Calu3 (cell line): ENCODE data around the gene HYAL4. TPM values are rescaled to one million over a fixed set of nuclear protein-coding genes. Genes with fewer than 3 reads are reported as not detected.

Source experiments
- BruUV-seq: library from RNA; stranded (reverse); fragments of 400-500 nt; replicated peaks from 2 replicates; lab custom pipeline; 2021; lab: Mats Ljungman, UMichigan
- CTCF ChIA-PET: fragments of 300-600 bp; sonication (Branson Sonifier 250); formaldehyde crosslinking; loops from one replicate; lab custom pipeline; 2022; ENCODE audit warnings: antibody characterized with exemption; lab: Charles Lee
- DNase-seq: peaks from one replicate; pipeline ENCODE4 v3.0.0; 2022
- H3K27ac Mint-ChIP-seq: one replicate; pipeline ENCODE4 v1.8.0; 2022; ENCODE audit warnings: mixed read lengths; ENCODE audit not compliant: unreplicated experiment
- H3K27me3 Mint-ChIP-seq: one replicate; pipeline ENCODE4 v1.8.0; 2022; ENCODE audit warnings: mixed read lengths; ENCODE audit not compliant: unreplicated experiment
- H3K36me3 Mint-ChIP-seq: one replicate; pipeline ENCODE4 v1.8.0; 2022; ENCODE audit warnings: mild to moderate bottlenecking, moderate library complexity, mixed read lengths; ENCODE audit not compliant: insufficient read depth, unreplicated experiment
- H3K4me1 Mint-ChIP-seq: one replicate; pipeline ENCODE4 v1.8.0; 2022; ENCODE audit warnings: mild to moderate bottlenecking, low read depth, mixed read lengths; ENCODE audit not compliant: unreplicated experiment
- H3K4me3 Mint-ChIP-seq: one replicate; pipeline ENCODE4 v1.8.0; 2022; ENCODE audit warnings: mild to moderate bottlenecking, low read depth, moderate library complexity, mixed read lengths; ENCODE audit not compliant: unreplicated experiment
- H3K9me3 Mint-ChIP-seq: one replicate; pipeline ENCODE4 v1.8.0; 2022; ENCODE audit warnings: low read depth, mixed read lengths; ENCODE audit not compliant: unreplicated experiment
- CTCF ChIP-seq: fragments of 200-600 bp; IDR thresholded peaks from one replicate; pipeline ENCODE4 v1.8.0; 2022; ENCODE audit warnings: antibody characterized with exemption; ENCODE audit not compliant: unreplicated experiment
- intact Hi-C: fragments of 100-400 bp; cut with micrococcal nuclease; formaldehyde crosslinking; loops from one replicate; pipeline ENCODE4 v1.10.0; 2022; ENCODE audit not compliant: unreplicated experiment
- total RNA-seq: library from RNA; stranded (reverse); gene quantifications from 2 replicates; pipeline ENCODE4 v1.2.3, GENCODE V29; 2022

Gene HYAL4
- total RNA-seq, 1 experiment from 2014 or later: not detected

- no peaks in the 10 kb centered on the region for H3K9me3 Mint-ChIP-seq
- H3K4me3 Mint-ChIP-seq: peak overlapping the region; percentile 43
- no peaks in the 10 kb centered on the region for H3K27me3 Mint-ChIP-seq
- intact Hi-C loops: loop anchor here (2.0 kb wide), 1 partner anchor 117 kb away; no protein-coding TSS in a partner anchor
- peak; percentile 37 for TF ChIP-seq CTCF
- CTCF ChIA-PET: interaction anchor here (0.6 to 0.7 kb wide), 2 partner anchors 24 to 118 kb away, joined by 3 read pairs; no protein-coding TSS in a partner anchor
- H3K4me1 Mint-ChIP-seq: peaks cover 16% of the 10 kb centered on the region
- H3K27ac Mint-ChIP-seq: peak overlapping the region; percentile 20
- peak; percentile 14 for DNase-seq
- no TSS peak for BruUV-seq
- no peaks in the 10 kb centered on the region for H3K36me3 Mint-ChIP-seq
Observed at GRCh38 chr7:123916240-123916724, 71.3 kb downstream of the HYAL4 start.

GRCh38 chr7:123917878-123918277 is 72.9 kb downstream of the HYAL4 start:
- CTCF ChIA-PET: no interaction called here
- BruUV-seq: no TSS peak
- H3K27ac Mint-ChIP-seq: no peak overlapping the region
- H3K36me3 Mint-ChIP-seq: no peaks in the 10 kb centered on the region
- peaks cover 16% of the 10 kb centered on the region for H3K4me1 Mint-ChIP-seq
- no peak for DNase-seq
- no peaks in the 10 kb centered on the region for H3K9me3 Mint-ChIP-seq
- intact Hi-C loops: loop anchor here (2.0 kb wide), 1 partner anchor 119 kb away; no protein-coding TSS in a partner anchor
- no peak overlapping the region for H3K4me3 Mint-ChIP-seq
- no peaks in the 10 kb centered on the region for H3K27me3 Mint-ChIP-seq
- TF ChIP-seq CTCF: no peak

GRCh38 chr7:123918309-123918708 is 73.3 kb downstream of the HYAL4 start:
- Mint-ChIP-seq H3K27ac (no peak overlapping the region), H3K36me3 (no peaks in the 10 kb centered on the region), H3K4me3 (no peak overlapping the region), H3K4me1 (peaks cover 16% of the 10 kb centered on the region), H3K9me3 (no peaks in the 10 kb centered on the region), H3K27me3 (no peaks in the 10 kb centered on the region)
- intact Hi-C loops: no loop called here
- no peak for DNase-seq
- no peak for TF ChIP-seq CTCF
- CTCF ChIA-PET: no interaction called here
- BruUV-seq: no TSS peak

- CTCF ChIA-PET: no interaction called here
- peaks cover 4% of the 10 kb centered on the region for H3K4me1 Mint-ChIP-seq
- no peak for DNase-seq
- no TSS peak for BruUV-seq
- no peak overlapping the region for H3K4me3 Mint-ChIP-seq
- intact Hi-C loops: no loop called here
- H3K36me3 Mint-ChIP-seq: no peaks in the 10 kb centered on the region
- no peak for TF ChIP-seq CTCF
- no peaks in the 10 kb centered on the region for H3K27me3 Mint-ChIP-seq
- H3K9me3 Mint-ChIP-seq: peaks cover 5% of the 10 kb centered on the region
- H3K27ac Mint-ChIP-seq: no peak overlapping the region
Observed at GRCh38 chr7:123923599-123923998, 78.6 kb downstream of the HYAL4 start.
